H9 (cell line): ENCODE data around the gene RAB9A. TPM values are rescaled to one million over a fixed set of nuclear protein-coding genes. Genes with fewer than 3 reads are reported as not detected.

ENCODE experiments used
- DNase-seq: peaks from one replicate; pipeline ENCODE4 v3.0.0-alpha.2; 2017
- H2AFZ ChIP-seq: one replicate; pipeline ENCODE4 v1.6.1; 2013; ENCODE audit warnings: mild to moderate bottlenecking, low read length, control low read depth, moderate library complexity
- H2AK5ac ChIP-seq: 2 replicates; pipeline ENCODE4 v1.6.1; 2013; ENCODE audit warnings: low read length, control low read depth, mixed read lengths; ENCODE audit not compliant: insufficient read length
- H2BK120ac ChIP-seq: one replicate; pipeline ENCODE4 v1.6.1; 2013; ENCODE audit warnings: low read depth, mild to moderate bottlenecking, low read length, control low read depth, inconsistent platforms; ENCODE audit not compliant: poor library complexity, severe bottlenecking
- H2BK12ac ChIP-seq: 2 replicates; pipeline ENCODE4 v1.6.1; 2013; ENCODE audit warnings: low read length, control low read depth, mixed read lengths, low read depth; ENCODE audit not compliant: insufficient read length
- H2BK15ac ChIP-seq: 2 replicates; pipeline ENCODE4 v1.6.1; 2013; ENCODE audit warnings: low read depth, low read length, control low read depth
- H2BK20ac ChIP-seq: one replicate; pipeline ENCODE4 v1.6.1; 2013; ENCODE audit warnings: low read depth, mild to moderate bottlenecking, low read length, control low read depth, inconsistent platforms; ENCODE audit not compliant: poor library complexity, severe bottlenecking
- H2BK5ac ChIP-seq: 2 replicates; pipeline ENCODE4 v1.6.1; 2013; ENCODE audit warnings: low read length, control low read depth, mixed read lengths; ENCODE audit not compliant: insufficient read length
- H3K14ac ChIP-seq: 2 replicates; pipeline ENCODE4 v1.6.1; 2013; ENCODE audit warnings: low read length, control low read depth; ENCODE audit not compliant: insufficient read depth
- H3K18ac ChIP-seq: 2 replicates; pipeline ENCODE4 v1.6.1; 2013; ENCODE audit warnings: low read depth, mild to moderate bottlenecking, mixed read lengths, low read length, control low read depth; ENCODE audit not compliant: insufficient read length
- H3K23ac ChIP-seq: 2 replicates; pipeline ENCODE4 v1.6.1; 2013; ENCODE audit warnings: low read length, control low read depth, mixed read lengths, low read depth; ENCODE audit not compliant: insufficient read length
- H3K23me2 ChIP-seq: 2 replicates; pipeline ENCODE4 v1.6.1; 2013; ENCODE audit warnings: low read depth, mild to moderate bottlenecking, mixed read lengths, low read length, control low read depth; ENCODE audit not compliant: insufficient read length, poor library complexity, severe bottlenecking
- H3K27ac ChIP-seq: 2 replicates; pipeline ENCODE4 v1.5.1; 2013; ENCODE audit warnings: low read length, control low read depth, mixed read lengths, low read depth; ENCODE audit not compliant: insufficient read length
- H3K27me3 ChIP-seq: 2 replicates; pipeline ENCODE4 v1.6.1; 2013; ENCODE audit warnings: low read length, control low read depth, inconsistent platforms; ENCODE audit not compliant: insufficient read depth
- H3K4ac ChIP-seq: 2 replicates; pipeline ENCODE4 v1.6.1; 2013; ENCODE audit warnings: low read depth, mild to moderate bottlenecking, control low read depth, inconsistent platforms, low read length, moderate library complexity
- H3K4me1 ChIP-seq: 2 replicates; pipeline ENCODE4 v1.6.1; 2013; ENCODE audit warnings: low read length, control low read depth, inconsistent platforms; ENCODE audit not compliant: insufficient read depth
- H3K4me2 ChIP-seq: 2 replicates; pipeline ENCODE4 v1.6.1; 2013; ENCODE audit warnings: low read length, control low read depth, mixed read lengths; ENCODE audit not compliant: insufficient read length, insufficient read depth
- H3K56ac ChIP-seq: 2 replicates; pipeline ENCODE4 v1.6.1; 2013; ENCODE audit warnings: low read depth, mild to moderate bottlenecking, mixed read lengths, low read length, control low read depth; ENCODE audit not compliant: insufficient read length
- H3K79me1 ChIP-seq: 2 replicates; pipeline ENCODE4 v1.6.1; 2013; ENCODE audit warnings: low read depth, mild to moderate bottlenecking, moderate library complexity, low read length, control low read depth, inconsistent platforms; ENCODE audit not compliant: insufficient read depth, poor library complexity, severe bottlenecking
- H3K79me2 ChIP-seq: 2 replicates; pipeline ENCODE4 v1.6.1; 2013; ENCODE audit warnings: low read length, control low read depth, inconsistent platforms; ENCODE audit not compliant: insufficient read depth
- H3K9ac ChIP-seq: 2 replicates; pipeline ENCODE4 v1.6.1; 2013; ENCODE audit warnings: low read length, control low read depth, mixed read lengths; ENCODE audit not compliant: insufficient read length; ENCODE audit errors: extremely low read depth
- H3K9me3 ChIP-seq: one replicate; pipeline ENCODE4 v1.6.1; 2013; ENCODE audit warnings: low read depth, low read length, inconsistent platforms; ENCODE audit not compliant: control insufficient read depth
- H3T11ph ChIP-seq: one replicate; pipeline ENCODE4 v1.6.1; 2013; ENCODE audit warnings: mild to moderate bottlenecking, low read length, control low read depth, inconsistent platforms
- H4K20me1 ChIP-seq: one replicate; pipeline ENCODE4 v1.6.1; 2013; ENCODE audit not compliant: control insufficient read depth, insufficient read length, insufficient read depth
- H4K5ac ChIP-seq: 2 replicates; pipeline ENCODE4 v1.6.1; 2013; ENCODE audit warnings: low read depth, mild to moderate bottlenecking, mixed read lengths, low read length, control low read depth; ENCODE audit not compliant: insufficient read length
- H4K8ac ChIP-seq: replicated peaks from 2 replicates; pipeline ENCODE4 v1.6.1; 2013; ENCODE audit warnings: low read length, control low read depth, mixed read lengths, low read depth; ENCODE audit not compliant: insufficient read length
- H4K91ac ChIP-seq: 2 replicates; pipeline ENCODE4 v1.6.1; 2013; ENCODE audit warnings: low read depth, mild to moderate bottlenecking, moderate library complexity, mixed read lengths, low read length, control low read depth; ENCODE audit not compliant: insufficient read length
- H3K27ac Mint-ChIP-seq, 3 experiments: 2 replicates in 2 of 3; 3 replicates in 1 of 3; pipeline ENCODE4 v1.8.0; 2020 to 2021; ENCODE audit warnings: mixed read lengths in 3 of 3, mild to moderate bottlenecking in 1 of 3, moderate library complexity in 1 of 3
- H3K27me3 Mint-ChIP-seq: 2 replicates; pipeline ENCODE4 v1.8.0; 2021; ENCODE audit warnings: low read depth, mild to moderate bottlenecking, moderate library complexity, mixed read lengths
- H3K36me3 Mint-ChIP-seq, 3 experiments: 2 replicates in 2 of 3; 3 replicates in 1 of 3; pipeline ENCODE4 v1.8.0; 2020 to 2021; ENCODE audit warnings: low read depth in 3 of 3, mixed read lengths in 3 of 3; ENCODE audit not compliant: insufficient read depth in 1 of 3
- H3K4me1 Mint-ChIP-seq, 2 experiments: 2 replicates each; pipeline ENCODE4 v1.8.0; 2020; ENCODE audit warnings: mixed read lengths in 2 of 2
- H3K4me3 Mint-ChIP-seq, 2 experiments: 2 replicates in 1 of 2; 3 replicates in 1 of 2; pipeline ENCODE4 v1.8.0; 2020 to 2021; ENCODE audit warnings: mild to moderate bottlenecking in 2 of 2, mixed read lengths in 2 of 2, moderate library complexity in 1 of 2
- H3K9me3 Mint-ChIP-seq, 2 experiments: 2 replicates in 1 of 2; 3 replicates in 1 of 2; pipeline ENCODE4 v1.8.0; 2020; ENCODE audit warnings: mild to moderate bottlenecking in 2 of 2, mixed read lengths in 2 of 2, moderate library complexity in 1 of 2
- CTCF ChIP-seq: fragments of 200-600 bp; sonication (generic); conservative IDR thresholded peaks from 3 replicates; pipeline ENCODE4 v1.8.0; 2021; ENCODE audit warnings: antibody characterized with exemption, mild to moderate bottlenecking
- whole genome bisulfite sequencing: extraction: QIAGEN DNeasy Blood & Tissue Kit; methylation state at CpG from one replicate; pipeline ENCODE4 v1.1.7; 2013; ENCODE audit warnings: missing lambda C conversion rate, low lambda C conversion rate, mixed read lengths; ENCODE audit not compliant: insufficient read length; ENCODE audit errors: extremely low coverage; 5-methylcytosine and 5-hydroxymethylcytosine counted together
- total RNA-seq: library from RNA; stranded (reverse); gene quantifications from 2 replicates; pipeline ENCODE4 v1.2.1, GENCODE V29; 2021

The RAB9A gene
- total RNA-seq, 1 experiment from 2014 or later, result 21.3 TPM

- H3K18ac ChIP-seq, result no peak overlapping the region
- no peaks in the 10 kb centered on the region for H3K79me1 ChIP-seq
- no peaks in the 10 kb centered on the region; the same call in 1 of the 2 replicates for H3K27me3 ChIP-seq
- peaks cover under 1% of the 10 kb centered on the region; the same call in 1 of the 2 replicates for H3K4me1 ChIP-seq
- no peaks in the 10 kb centered on the region for H3K23me2 ChIP-seq
- H3K23ac ChIP-seq, result no peak overlapping the region
- H2BK15ac ChIP-seq, result no peak overlapping the region
- no peak overlapping the region for H4K8ac ChIP-seq
- H4K5ac ChIP-seq, result no peak overlapping the region
- Mint-ChIP-seq H3K4me3 (no peak overlapping the region), H3K27ac (no peak overlapping the region), H3K4me1 (peaks cover 14 to 16% of the 10 kb centered on the region in 2 experiments; a peak in 3 of 4 replicates), H3K36me3 (peaks cover 9 to 71% (median 46%) of the 10 kb centered on the region in 3 experiments; a peak in 6 of 7 replicates), H3K27me3 (no peaks in the 10 kb centered on the region), H3K9me3 (peaks cover 18 to 33% of the 10 kb centered on the region in 2 experiments)
- H3K14ac ChIP-seq, result no peak overlapping the region
- no CpG with 5 or more reads among the region's 1 CpG for WGBS
- no peak overlapping the region for H3K27ac ChIP-seq
- H3K9me3 ChIP-seq, result no peaks in the 10 kb centered on the region
- H2AK5ac ChIP-seq, result no peak overlapping the region
- H3T11ph ChIP-seq, result no peak overlapping the region
- H2AFZ ChIP-seq, result no peak overlapping the region
- H4K20me1 ChIP-seq, result no peaks in the 10 kb centered on the region
- H3K4me2 ChIP-seq, result no peak overlapping the region
- H3K4ac ChIP-seq, result no peak overlapping the region
- H2BK5ac ChIP-seq, result no peak overlapping the region
- H4K91ac ChIP-seq, result no peak overlapping the region
- H2BK120ac ChIP-seq, result no peak overlapping the region
- H3K9ac ChIP-seq, result no peak overlapping the region
- no peak for DNase-seq
- 0 out of 2 replicates have a peak, but pooled peaks cover 2% of the 10 kb centered on the region for H3K79me2 ChIP-seq
- no peak overlapping the region for H2BK12ac ChIP-seq
- no peak overlapping the region for H3K56ac ChIP-seq
- no peak overlapping the region for H2BK20ac ChIP-seq
- no peak for TF ChIP-seq CTCF
These were observed 66.3 kb downstream of the RAB9A start for GRCh38 chrX:13755254-13755653.
